ENCODE measurements around the gene ITPR3. TPM values are rescaled to one million over a fixed set of nuclear protein-coding genes. Genes with fewer than 3 reads are reported as not detected.

The ITPR3 gene
- total and polyA plus RNA-seq, 2 donors (not counting 3 experiments of a cell fraction or from before 2014, with no cell fraction given): 28.8 to 52.2 TPM

DNA sequence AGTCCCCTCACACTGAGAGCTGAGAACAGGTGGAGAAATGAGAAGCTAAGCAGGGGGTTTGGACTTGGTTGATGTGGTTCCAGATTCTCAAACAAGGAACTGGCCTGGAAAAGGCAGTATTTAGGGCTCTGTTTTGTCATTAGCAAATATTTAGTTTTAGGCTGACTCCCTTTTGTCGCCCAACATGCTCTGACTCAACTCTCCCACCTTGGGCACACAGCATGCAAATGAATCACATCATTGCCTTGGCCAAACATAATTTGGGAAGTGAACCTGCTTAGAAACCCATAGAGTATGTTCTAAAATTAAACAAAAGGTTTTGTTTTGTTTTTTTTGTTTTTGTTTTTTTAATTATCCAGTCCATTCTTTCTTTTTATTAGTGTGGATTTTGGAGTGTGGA is 99.9 kb downstream of the ITPR3 start:
- Histone ChIP-seq H2AFZ (ENCODE audit: low read depth, low read length) (no peak overlapping the region), H3K36me3 (ENCODE audit: control insufficient read depth in 2 of 2, extremely low read depth in 1 of 2, insufficient read depth in 2 of 2, low read length in 2 of 2) (no peaks in the 10 kb centered on the region), H3K79me2 (ENCODE audit: control insufficient read depth, insufficient read depth, low read length) (no peaks in the 10 kb centered on the region), H3K27me3 (ENCODE audit: control insufficient read depth in 2 of 2, insufficient read depth in 2 of 2, low read length in 2 of 2) (peaks cover 26 to 28% of the 10 kb centered on the region in 2 experiments), H3K4me1 (ENCODE audit: control insufficient read depth, extremely low read depth, insufficient read depth, low read length) (no peaks in the 10 kb centered on the region), H3K9ac (replicated peaks; ENCODE audit: extremely low read depth, insufficient read depth, low read length) (no peak overlapping the region), H3K9me1 (replicated peaks; ENCODE audit: control insufficient read depth, extremely low read depth, insufficient read depth, low read length) (no peaks in the 10 kb centered on the region), H3K9me3 (replicated peaks; ENCODE audit: control insufficient read depth, insufficient read depth, low read length) (no peaks in the 10 kb centered on the region), H3K27ac (ENCODE audit: insufficient read depth, low read depth, low read length) (no peak overlapping the region), H3K4me3 (replicated peaks in 1 of 3; ENCODE audit: insufficient read depth in 1 of 3, low read depth in 1 of 3, low read length in 3 of 3) (no peak overlapping the region), H4K20me1 (replicated peaks; ENCODE audit: control insufficient read depth, extremely low read depth, insufficient read depth, low read length) (no peaks in the 10 kb centered on the region), H3K4me2 (ENCODE audit: insufficient read depth, low read length) (no peak overlapping the region)
- dilution Hi-C loops (cut with MboI; ENCODE audit: extremely low pct_ligation_motif_present, low sequenced_read_pairs) (no loop called here), intact Hi-C loops (cut with micrococcal nuclease) (no loop called here)
- TF ChIP-seq, protein P1, sequence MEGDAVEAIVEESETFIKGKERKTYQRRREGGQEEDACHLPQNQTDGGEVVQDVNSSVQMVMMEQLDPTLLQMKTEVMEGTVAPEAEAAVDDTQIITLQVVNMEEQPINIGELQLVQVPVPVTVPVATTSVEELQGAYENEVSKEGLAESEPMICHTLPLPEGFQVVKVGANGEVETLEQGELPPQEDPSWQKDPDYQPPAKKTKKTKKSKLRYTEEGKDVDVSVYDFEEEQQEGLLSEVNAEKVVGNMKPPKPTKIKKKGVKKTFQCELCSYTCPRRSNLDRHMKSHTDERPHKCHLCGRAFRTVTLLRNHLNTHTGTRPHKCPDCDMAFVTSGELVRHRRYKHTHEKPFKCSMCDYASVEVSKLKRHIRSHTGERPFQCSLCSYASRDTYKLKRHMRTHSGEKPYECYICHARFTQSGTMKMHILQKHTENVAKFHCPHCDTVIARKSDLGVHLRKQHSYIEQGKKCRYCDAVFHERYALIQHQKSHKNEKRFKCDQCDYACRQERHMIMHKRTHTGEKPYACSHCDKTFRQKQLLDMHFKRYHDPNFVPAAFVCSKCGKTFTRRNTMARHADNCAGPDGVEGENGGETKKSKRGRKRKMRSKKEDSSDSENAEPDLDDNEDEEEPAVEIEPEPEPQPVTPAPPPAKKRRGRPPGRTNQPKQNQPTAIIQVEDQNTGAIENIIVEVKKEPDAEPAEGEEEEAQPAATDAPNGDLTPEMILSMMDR (IDR thresholded peaks at IDR 0.05; ENCODE audit: extremely low read depth in 1 of 2, insufficient read depth in 1 of 2, low read depth in 1 of 2, low read length in 2 of 2): no peak
- TF ChIP-seq, protein P2, sequence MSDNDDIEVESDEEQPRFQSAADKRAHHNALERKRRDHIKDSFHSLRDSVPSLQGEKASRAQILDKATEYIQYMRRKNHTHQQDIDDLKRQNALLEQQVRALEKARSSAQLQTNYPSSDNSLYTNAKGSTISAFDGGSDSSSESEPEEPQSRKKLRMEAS (IDR thresholded peaks at IDR 0.05; ENCODE audit: insufficient read depth, insufficient read length): no peak
- TF ChIP-seq MYC (IDR thresholded peaks at IDR 0.05; ENCODE audit: low read depth, low read length) (no peak), JUN (IDR thresholded peaks at IDR 0.05; ENCODE audit: borderline replicate concordance, insufficient read depth, insufficient read length, low read depth) (no peak)
- ChIA-PET CTCF (interaction anchor here (1.9 kb wide), 1 partner anchor 9 kb away, joined by 7 read pairs; the partner anchor contains the start of gene UQCC2), POLR2A (no interaction called here)
- FAIRE-seq: no peak
- no TSS peak for BruUV-seq (replicated peaks)
- no peak for DNase-seq (ENCODE audit: low read depth, low spot score)

DNA sequence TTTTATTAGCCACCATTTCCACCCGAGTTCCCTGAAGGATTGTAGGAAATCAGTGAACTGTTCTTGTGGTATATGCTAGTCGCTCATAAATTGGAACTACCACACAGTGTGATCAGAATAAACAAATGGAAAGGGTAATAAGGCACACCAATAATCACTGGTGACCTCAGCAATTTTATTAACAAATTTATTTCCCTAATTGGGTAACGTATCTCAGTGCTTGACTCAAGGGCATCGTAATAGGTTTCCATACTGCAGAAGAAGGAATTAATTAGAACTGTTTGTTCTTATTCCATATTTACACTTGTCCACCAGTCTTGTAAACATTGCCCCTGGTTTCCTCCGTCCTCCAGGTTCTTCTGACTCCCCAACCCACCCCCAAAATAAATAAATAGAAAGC is 100.4 kb downstream of the ITPR3 start:
- no peaks in the 10 kb centered on the region for H3K9me1 ChIP-seq (replicated peaks; ENCODE audit: control insufficient read depth, extremely low read depth, insufficient read depth, low read length)
- intact Hi-C loops (cut with micrococcal nuclease) (no loop called here), dilution Hi-C loops (cut with MboI; ENCODE audit: extremely low pct_ligation_motif_present, low sequenced_read_pairs) (no loop called here)
- H3K36me3 ChIP-seq (ENCODE audit: control insufficient read depth in 2 of 2, extremely low read depth in 1 of 2, insufficient read depth in 2 of 2, low read length in 2 of 2): no peaks in the 10 kb centered on the region
- H3K4me3 ChIP-seq (replicated peaks in 1 of 3; ENCODE audit: insufficient read depth in 1 of 3, low read depth in 1 of 3, low read length in 3 of 3): no peak overlapping the region
- FAIRE-seq (no peak), DNase-seq (ENCODE audit: low read depth, low spot score) (no peak)
- H3K9me3 ChIP-seq (replicated peaks; ENCODE audit: control insufficient read depth, insufficient read depth, low read length): no peaks in the 10 kb centered on the region
- no peaks in the 10 kb centered on the region for H4K20me1 ChIP-seq (replicated peaks; ENCODE audit: control insufficient read depth, extremely low read depth, insufficient read depth, low read length)
- no peak overlapping the region for H2AFZ ChIP-seq (ENCODE audit: low read depth, low read length)
- H3K4me1 ChIP-seq (ENCODE audit: control insufficient read depth, extremely low read depth, insufficient read depth, low read length): no peaks in the 10 kb centered on the region
- CTCF ChIA-PET: interaction anchor here (0.9 to 1.9 kb wide), 3 partner anchors 10 to 25 kb away, joined by 4 to 7 read pairs (median 4); partner anchors contain the start of genes IP6K3 and UQCC2
- H3K27ac ChIP-seq (ENCODE audit: insufficient read depth, low read depth, low read length): no peak overlapping the region
- H3K27me3 ChIP-seq (ENCODE audit: control insufficient read depth in 2 of 2, insufficient read depth in 2 of 2, low read length in 2 of 2): peaks cover 26 to 28% of the 10 kb centered on the region in 2 experiments
- POLR2A ChIA-PET: no interaction called here
- H3K9ac ChIP-seq (replicated peaks; ENCODE audit: extremely low read depth, insufficient read depth, low read length): no peak overlapping the region
- no peaks in the 10 kb centered on the region for H3K79me2 ChIP-seq (ENCODE audit: control insufficient read depth, insufficient read depth, low read length)
- TF ChIP-seq FOS (IDR thresholded peaks at IDR 0.05; ENCODE audit: borderline replicate concordance, insufficient read depth, low read length): no peak
- no peak overlapping the region for H3K4me2 ChIP-seq (ENCODE audit: insufficient read depth, low read length)
- no TSS peak for BruUV-seq (replicated peaks)

Measured in endothelial cell of umbilical vein (primary cell).